GM18868 (cell line): ENCODE measurements around the gene PSME2.

Experiments
- ATAC-seq: cut with Tn5 transposase; IDR thresholded peaks from one replicate; pipeline ENCODE4 v1.9.1; 2021; ENCODE audit warnings: mild to moderate bottlenecking, moderate library complexity; ENCODE audit not compliant: unreplicated experiment

PSME2 gene

DNA sequence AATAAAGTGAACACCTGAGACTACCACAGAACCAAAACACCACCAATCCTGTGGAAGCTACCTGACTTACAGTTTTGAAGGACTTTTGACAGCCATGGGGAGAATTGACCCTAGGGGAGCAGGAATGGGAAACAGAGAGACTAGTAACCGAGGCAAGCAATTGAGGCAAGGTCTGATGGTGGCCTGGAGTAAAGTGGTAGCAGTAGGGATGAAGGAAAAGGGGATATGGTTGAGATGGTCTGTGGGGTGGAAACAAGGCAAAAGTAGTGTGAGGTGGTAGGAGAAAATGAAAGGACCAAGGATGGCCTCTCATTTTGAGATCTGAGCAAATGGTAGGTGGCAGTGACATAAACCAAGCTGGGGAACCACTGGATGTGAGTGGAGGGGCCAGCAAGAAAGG, 10.4 kb upstream of the PSME2 start:
- no peak for ATAC-seq

DNA sequence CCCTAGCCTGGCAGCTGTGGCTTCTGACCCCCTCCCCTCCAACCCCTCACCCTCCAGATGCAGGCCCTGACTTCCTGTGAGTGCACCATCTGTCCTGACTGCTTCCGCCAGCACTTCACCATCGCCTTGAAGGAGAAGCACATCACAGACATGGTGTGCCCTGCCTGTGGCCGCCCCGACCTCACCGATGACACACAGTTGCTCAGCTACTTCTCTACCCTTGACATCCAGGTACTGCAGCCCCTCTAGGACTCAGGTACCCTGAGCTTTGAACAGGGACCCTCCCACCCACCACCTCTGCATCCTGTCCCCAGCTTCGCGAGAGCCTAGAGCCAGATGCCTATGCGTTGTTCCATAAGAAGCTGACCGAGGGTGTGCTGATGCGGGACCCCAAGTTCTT, 8.7 kb upstream of the PSME2 start:
- ATAC-seq, result no peak

DNA sequence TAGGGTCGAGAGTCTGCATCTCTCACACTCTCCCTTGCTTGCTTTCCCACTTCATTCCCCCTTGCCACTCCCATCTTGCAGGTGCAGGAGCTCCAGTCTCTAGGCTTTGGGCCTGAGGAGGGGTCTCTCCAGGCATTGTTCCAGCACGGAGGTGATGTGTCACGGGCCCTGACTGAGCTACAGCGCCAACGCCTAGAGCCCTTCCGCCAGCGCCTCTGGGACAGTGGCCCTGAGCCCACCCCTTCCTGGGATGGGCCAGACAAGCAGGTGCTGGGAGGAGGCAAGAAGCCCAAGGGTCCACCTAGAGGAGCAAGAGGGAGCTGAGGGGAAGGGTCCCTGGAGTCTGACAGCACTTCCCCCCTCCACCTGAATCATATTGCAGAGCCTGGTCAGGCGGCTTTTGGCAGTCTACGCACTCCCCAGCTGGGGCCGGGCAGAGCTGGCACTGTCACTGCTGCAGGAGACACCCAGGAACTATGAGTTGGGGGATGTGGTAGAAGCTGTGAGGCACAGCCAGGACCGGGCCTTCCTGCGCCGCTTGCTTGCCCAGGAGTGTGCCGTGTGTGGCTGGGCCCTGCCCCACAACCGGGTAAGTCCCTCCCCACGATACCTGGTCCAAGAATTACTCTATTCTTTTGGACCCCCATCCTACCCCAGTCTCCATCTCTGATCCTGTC, 5.1 kb upstream of the PSME2 start:
- no peak for ATAC-seq

DNA sequence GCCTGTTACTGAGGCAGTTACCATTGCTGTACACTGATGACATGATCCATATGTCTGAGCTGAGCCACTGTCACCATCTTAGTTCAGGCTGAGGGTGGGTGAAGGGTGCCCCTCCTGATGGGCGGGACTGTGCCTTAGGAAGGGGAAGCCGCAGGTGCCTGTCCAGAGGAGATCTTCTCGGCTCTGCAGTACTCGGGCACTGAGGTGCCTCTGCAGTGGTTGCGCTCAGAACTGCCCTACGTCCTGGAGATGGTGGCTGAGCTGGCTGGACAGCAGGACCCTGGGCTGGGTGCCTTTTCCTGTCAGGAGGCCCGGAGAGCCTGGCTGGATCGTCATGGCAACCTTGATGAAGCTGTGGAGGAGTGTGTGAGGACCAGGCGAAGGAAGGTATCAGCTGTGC, 4.6 kb upstream of the PSME2 start:
- ATAC-seq, result no peak

DNA sequence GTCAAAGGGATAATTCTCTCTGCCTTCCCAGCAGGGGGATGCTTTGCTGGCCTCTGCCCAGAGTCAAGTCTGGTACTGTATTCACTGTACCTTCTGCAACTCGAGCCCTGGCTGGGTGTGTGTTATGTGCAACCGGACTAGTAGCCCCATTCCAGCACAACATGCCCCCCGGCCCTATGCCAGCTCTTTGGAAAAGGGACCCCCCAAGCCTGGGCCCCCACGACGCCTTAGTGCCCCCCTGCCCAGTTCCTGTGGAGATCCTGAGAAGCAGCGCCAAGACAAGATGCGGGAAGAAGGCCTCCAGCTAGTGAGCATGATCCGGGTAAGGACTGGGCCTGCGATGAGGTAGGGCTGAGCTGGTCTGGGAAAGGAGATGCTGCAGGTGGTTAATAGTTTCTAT, 4.2 kb upstream of the PSME2 start:
- ATAC-seq, result no peak

DNA sequence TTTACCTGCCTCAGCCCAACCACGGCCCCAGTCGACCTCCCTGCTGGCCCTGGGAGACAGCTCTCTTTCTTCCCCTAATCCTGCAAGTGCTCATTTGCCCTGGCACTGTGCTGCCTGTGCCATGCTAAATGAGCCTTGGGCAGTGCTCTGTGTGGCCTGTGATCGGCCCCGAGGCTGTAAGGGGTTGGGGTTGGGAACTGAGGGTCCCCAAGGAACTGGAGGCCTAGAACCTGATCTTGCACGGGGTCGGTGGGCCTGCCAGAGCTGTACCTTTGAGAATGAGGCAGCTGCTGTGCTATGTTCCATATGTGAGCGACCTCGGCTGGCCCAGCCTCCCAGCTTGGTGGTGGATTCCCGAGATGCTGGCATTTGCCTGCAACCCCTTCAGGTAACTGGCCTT, 3.7 kb upstream of the PSME2 start:
- ATAC-seq, result no peak

DNA sequence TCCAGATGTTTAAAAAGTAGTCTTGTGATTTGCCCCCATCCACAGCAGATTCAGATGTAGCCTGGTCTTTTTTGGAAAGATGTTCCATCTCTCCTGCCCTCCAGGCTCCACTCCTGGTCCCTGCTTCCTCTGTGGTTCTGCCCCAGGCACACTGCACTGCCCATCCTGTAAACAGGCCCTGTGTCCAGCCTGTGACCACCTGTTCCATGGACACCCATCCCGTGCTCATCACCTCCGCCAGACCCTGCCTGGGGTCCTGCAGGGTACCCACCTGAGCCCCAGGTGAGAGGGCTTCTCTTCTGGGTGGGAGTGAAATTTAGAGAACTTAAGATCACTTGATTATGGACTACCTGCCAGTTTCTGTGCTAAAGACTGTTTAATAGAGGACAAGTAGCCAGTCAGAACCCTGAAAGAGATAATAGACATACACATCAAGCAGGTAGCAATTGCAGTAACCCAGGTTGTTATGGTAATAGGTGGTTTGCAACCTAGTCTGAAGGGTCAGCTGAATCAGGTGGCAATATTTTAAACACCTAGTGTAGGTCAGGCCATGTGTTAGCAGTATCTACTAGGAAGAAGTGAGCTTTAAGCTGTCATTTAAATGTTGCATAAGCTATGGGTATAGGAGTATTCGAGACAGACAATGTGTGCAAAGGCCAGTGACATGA, 3.0 kb upstream of the PSME2 start:
- no peak for ATAC-seq

DNA sequence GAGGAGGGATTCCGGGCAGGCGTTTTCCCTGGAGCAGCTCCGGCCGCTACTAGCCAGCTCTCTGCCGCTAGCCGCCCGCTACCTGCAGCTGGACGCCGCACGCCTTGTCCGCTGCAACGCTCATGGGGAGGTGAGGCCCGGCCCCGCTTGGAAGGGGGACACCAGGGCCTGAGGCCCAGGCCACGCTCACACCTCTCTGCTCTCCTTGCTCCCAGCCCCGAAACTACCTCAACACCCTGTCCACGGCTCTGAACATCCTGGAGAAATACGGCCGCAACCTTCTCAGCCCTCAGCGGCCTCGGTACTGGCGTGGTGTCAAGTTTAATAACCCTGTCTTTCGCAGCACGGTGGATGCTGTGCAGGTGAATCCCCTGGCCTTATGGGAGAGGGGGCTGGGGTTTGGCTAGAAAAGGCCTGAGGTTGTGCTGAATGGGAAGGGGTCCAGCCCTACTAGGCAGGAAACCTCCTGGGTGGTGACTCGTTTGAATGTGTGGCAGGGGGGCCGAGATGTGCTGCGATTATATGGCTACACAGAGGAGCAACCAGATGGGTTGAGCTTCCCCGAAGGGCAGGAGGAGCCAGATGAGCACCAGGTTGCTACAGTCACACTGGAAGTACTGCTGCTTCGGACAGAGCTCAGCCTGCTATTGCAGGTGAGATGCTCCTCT, 1.5 kb upstream of the PSME2 start:
- no peak for ATAC-seq

DNA sequence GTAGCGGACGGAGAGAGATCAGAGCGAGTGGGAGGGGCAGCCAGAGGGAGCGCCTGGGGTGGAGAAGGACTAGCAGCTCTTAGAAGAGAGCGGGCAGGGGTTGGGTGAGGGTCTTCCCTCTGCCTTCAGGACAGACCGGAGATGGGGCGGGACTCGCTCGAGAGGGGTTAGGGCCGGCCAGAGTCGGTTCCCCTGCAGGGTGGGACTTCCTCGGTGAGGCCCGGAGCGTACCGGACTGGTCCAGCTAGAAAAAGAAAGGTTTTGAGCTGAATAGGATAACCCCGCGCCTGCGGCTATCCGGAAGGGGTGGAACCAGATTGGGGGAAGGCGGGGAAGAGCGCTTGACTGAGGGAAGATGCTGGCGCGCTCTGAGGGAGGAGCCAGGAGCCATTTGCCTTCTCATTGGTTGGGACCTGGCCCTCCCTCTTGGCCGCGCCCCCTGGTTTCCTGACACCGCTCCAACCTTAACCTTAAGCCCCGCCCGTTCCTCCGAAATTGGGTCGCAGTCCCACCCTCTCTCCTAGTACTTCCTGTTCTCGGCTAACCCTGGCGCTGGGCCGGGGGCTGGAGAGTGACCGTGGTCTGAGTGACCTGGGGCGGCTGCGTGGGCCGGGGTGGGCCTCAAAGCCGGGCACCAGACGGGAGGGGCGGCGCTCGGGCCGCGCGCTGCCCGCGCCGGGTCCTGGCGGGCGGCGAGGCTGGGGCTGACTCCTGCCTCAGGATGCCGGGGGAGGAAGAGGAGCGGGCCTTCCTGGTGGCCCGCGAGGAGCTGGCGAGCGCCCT, 759 bp upstream of the PSME2 start, which contains the start of gene RNF31:
RNF31 (plus strand) TSS at position 521 of the 783 bp plus-strand sequence; CDS start at position 722, 201 bp downstream.
- peak; percentile 83 for ATAC-seq

DNA sequence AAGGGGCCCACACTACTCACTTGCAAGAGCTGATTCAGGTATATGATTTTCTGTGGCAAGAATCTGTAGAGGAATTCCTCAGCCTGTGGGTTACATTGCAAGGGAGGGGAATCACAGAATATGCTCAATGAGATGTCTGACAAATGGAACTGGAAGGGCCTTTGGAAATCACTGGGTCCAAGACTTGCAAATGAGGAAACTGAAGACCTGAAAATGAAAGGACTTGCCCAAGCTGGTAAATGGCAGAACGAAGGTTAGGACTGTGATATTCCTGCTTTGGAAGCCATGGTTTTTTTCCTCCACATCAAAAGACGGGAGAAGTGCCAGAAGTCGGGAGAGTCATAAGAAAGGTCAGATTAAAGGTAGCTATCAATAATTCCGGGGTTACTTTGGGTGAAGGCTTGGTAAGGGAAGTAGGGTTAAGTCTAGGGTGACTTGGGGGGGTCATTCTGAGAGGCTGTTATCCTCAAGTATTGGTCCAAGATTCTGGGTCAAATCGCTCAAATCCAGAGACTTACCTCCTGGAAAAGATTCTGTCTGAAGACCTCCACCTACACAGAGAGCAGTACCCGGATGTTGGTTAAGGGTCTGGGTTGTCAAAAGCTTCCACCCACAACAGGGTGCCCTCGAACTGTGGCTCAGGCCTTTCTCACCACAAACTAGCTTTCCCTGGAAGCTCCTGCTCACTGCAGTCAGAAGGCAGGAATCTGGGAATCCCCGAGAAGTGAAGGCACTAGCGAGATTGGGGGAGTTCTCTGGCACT, 539 bp downstream of the PSME2 start:
- ATAC-seq, result no peak

DNA sequence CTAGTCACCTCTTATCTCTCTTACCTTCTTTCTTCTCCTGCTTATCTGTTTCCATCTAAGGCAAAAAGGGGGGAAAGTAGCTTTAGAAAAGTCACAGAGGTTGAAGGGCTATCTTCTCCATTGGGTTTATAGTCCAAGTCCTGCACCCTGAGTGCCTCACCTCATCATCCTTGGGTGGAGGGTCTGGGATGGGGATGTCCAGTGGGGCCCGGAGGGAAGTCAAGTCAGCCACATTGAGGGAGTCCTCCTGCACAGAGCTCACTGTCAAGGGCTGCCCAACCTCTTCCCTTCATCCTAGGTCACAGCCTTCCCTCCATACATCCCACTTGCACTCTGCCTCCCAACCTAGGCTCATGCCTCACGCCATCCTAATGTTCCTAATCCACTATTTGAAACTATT, 1.2 kb downstream of the PSME2 start:
- no peak for ATAC-seq

DNA sequence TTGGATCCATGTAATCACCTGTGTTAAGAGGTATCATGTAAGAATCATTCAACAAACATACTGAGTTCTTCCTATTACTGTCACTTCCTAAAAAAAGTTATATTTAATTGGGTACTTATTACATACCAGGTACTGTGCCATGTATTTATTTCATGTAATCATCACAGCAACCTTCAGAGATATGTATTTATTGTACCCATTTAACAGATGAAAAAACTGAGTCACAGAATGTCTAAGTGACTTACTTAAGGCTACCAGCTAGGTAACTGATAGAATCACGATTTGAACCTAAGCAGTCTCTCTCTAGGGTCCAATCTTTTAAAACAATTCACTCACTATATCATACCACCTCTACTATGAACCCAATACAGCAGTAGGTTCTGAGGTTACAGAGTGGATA, 2.0 kb downstream of the PSME2 start:
- no peak for ATAC-seq

DNA sequence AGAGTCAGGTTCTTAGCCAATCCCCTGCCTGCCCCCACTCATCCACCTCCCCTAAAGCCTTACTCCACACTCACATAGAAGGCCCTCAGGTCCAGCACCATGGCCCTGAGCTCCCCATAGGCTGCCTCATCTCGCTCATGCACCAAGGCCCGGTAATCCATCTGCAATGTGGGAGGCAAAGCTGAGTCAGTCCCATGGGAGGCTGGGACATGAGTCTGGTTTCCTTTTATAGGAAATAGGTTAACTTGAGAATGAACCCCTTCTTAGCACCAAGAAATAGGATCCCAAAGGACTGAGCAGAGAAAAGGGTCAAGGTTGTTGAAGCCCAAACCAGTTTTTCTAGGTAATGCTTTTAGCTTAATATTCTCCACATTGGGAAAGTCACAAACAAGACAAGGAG, 2.9 kb downstream of the PSME2 start:
- no peak for ATAC-seq

DNA sequence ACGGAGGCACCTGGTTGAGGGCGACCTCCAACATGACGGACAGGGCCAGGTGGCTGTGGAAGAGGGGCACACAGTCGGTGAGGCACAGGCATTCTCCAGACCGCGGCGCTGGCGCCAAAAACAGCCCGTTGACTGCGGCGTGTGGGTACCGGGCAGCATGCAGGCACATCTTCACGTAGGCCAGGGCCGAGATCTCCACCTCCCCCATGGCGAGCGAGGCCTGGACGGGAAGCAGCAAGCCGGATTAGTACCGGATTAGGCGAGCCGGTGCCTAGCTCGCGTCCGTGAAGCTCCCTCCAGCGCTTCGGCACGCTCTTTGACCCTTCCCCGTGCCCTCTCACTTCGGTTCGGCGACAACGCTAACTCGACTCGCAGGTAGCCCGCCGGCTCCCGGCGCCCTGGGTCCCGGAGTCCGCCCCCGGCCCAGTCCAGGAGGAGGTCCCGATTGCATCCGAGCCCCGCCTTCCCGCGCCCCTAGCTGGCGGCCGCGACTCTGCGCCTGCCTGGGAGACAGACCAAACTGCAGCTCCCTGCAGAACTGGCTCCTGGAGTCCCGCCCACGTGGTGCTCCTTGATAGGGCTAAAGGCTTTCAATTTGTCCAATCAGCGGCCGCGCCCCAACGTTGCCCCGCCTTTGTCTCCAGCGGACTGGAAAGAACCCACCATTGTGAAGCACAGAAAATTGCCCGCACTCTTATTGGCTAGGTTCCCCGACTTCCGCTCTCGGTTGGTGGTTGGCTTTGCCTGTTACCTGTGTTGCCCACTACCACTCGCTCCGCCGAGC, 5.1 kb downstream of the PSME2 start, which contains the start of gene EMC9:
EMC9 (minus strand) TSS at position 495 of the 784 bp plus-strand sequence; CDS start at position 208, 287 bp downstream.
- peak; percentile 88 for ATAC-seq

DNA sequence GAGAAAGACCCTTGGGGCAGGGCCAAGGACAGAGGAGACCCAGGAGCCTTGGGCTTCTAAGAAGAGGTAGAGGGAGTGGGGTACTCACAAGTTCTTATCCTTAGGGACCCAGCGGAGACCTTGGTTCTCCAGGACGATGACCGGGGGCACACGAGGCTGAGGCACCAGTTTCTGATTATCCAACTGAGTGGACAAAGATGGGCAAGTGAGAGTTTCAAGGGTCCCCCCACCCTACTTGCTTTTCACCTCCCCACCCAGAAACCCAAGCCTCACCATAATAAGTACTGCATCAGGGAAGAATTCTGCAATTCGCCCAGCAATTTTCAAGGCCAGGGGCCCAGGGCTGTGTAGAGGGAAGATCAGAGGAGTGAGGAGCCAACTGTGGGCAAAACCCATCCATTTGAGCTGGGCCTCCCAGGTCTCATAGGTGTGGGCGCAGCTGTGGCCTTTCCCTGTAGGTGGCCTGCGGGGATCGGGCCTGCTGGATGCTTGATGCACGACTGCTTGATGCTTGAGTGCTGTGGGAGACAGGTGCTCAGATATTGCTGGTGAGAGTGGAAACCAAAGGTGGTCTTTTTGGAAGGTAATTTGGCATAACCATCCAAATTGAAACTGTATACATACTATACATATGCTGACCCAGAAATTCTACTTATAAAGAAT, 7.0 kb downstream of the PSME2 start:
- ATAC-seq, result no peak

DNA sequence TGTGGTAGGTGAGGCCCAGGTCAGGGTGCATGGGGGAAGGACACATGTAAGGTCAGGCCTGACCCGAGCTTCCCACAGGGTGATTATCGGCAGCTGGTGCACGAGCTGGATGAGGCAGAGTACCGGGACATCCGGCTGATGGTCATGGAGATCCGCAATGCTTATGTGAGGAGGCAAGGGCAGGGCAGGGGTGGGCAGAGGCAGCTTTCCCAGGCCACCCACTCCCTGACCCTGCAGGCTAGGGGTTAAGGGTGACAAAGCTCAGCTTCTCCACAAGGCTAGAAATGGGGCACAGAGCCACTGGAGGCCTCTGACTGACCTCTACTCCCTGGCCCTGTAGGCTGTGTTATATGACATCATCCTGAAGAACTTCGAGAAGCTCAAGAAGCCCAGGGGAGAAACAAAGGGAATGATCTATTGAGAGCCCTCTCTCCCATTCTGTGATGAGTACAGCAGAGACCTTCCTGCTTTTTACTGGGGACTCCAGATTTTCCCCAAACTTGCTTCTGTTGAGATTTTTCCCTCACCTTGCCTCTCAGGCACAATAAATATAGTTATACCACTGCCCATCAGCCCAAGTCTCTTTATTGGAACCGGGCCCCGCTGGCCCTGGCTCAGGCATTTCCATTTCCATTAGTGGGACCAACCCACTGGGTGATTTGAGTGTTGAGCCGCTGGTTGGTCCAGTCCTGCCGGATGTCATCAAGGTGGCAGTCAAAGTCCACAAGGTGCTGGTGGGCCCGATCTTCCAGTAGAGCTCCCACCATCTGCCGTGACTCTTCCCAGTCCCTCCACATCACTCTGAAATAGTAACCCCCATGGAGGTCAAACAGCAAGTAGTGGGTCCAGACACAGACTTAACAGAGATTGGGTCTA, 7.8 kb downstream of the PSME2 start:
- ATAC-seq, result no peak

DNA sequence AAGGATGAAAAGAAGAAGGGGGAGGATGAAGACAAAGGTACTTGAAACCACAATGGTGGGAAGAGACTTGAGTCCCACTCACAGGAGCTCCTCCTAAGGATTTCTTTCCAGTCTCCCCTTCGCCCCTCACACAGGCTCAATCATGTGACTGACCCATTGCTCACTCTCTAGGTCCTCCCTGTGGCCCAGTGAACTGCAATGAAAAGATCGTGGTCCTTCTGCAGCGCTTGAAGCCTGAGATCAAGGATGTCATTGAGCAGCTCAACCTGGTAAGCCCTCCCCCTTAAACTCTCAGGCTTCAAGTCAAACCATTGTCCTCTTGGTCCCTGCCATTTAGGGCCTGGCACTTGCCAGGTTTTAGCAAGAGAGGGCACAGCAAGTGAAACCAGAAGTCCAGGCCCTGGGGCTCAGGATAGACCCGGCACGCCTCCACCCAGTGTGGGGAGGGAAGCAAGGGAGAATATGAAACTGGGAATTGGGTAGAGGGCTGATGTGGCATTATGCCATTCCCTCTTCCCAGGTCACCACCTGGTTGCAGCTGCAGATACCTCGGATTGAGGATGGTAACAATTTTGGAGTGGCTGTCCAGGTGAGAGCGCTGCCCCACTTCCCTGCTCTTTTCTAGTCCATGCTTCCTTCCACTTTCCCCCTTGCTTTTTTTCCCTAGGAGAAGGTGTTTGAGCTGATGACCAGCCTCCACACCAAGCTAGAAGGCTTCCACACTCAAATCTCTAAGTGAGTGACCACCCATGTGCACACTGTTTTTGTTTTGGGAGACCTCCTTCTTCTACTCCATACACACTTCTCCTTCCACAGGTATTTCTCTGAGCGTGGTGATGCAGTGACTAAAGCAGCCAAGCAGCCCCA, 8.6 kb downstream of the PSME2 start:
- no peak for ATAC-seq
